ENCODE data around the gene ABHD1. TPM values are rescaled to one million over a fixed set of nuclear protein-coding genes. Genes with fewer than 3 reads are reported as not detected.

Gene ABHD1
- total RNA-seq, 1 experiment from 2014 or later, result 0.46 TPM

- in situ Hi-C loops (cut with HindIII; ENCODE audit: low pct_unique_long_range_greater_than_20kb, low sequenced_read_pairs), result no loop called here
- no peak overlapping the region for H3K4me3 ChIP-seq (ENCODE audit: low read depth in 2 of 2, low read length in 2 of 2)
- intact Hi-C loops (cut with micrococcal nuclease; ENCODE audit: unreplicated experiment), result loop anchor here (10.0 kb wide), 1 partner anchor 117 kb away; no protein-coding TSS in a partner anchor
- TF ChIP-seq POLR2AphosphoS5 (IDR thresholded peaks at IDR 0.05; ENCODE audit: low read depth, low read length), result no peak
- no peak for TF ChIP-seq SIN3A (IDR thresholded peaks at IDR 0.05; ENCODE audit: borderline replicate concordance, insufficient read depth, low read depth, low read length)
- no peak for TF ChIP-seq REST (IDR thresholded peaks at IDR 0.05; ENCODE audit: insufficient read depth in 1 of 2, low read depth in 2 of 2, low read length in 1 of 2)
- no peak for TF ChIP-seq CTCF (IDR thresholded peaks at IDR 0.05)
- no peak for TF ChIP-seq TCF7L2 (IDR thresholded peaks at IDR 0.05; ENCODE audit: low read depth, low read length)
- ATAC-seq, result no peak
- no peaks in the 10 kb centered on the region for H3K36me3 ChIP-seq (ENCODE audit: control insufficient read depth, insufficient read depth, low read length)
- H3K27me3 ChIP-seq (ENCODE audit: control insufficient read depth, insufficient read depth, low read length), result no peaks in the 10 kb centered on the region
- ChIA-PET CTCF (interaction anchor here (0.6 kb wide), 2 partner anchors 12 to 36 kb away, joined by 3 to 4 read pairs; no protein-coding TSS in a partner anchor), POLR2A (no interaction called here)
- peaks cover 7% of the 10 kb centered on the region for H3K4me1 ChIP-seq (ENCODE audit: control insufficient read depth, insufficient read depth, low read length)
- BruUV-seq (replicated peaks), result no TSS peak
- peak overlapping the region; percentile 77; the same call in 1 of the 2 replicates for H3K27ac ChIP-seq (ENCODE audit: low read length)
- DNase-seq (ENCODE audit: low read depth, low spot score), result no peak
- no peaks in the 10 kb centered on the region for H3K9me3 ChIP-seq (ENCODE audit: control insufficient read depth, insufficient read depth, low read depth, low read length)
Measured at GRCh38 chr2:27081984-27082772, 41.4 kb upstream of the ABHD1 start.

GRCh38 chr2:27082773-27083409 is 40.7 kb upstream of the ABHD1 start:
- intact Hi-C loops (cut with micrococcal nuclease; ENCODE audit: unreplicated experiment), result loop anchor here (10.0 kb wide), 1 partner anchor 118 kb away; no protein-coding TSS in a partner anchor
- POLR2A ChIA-PET, result no interaction called here
- CTCF ChIA-PET, result no interaction called here

More at GRCh38 chr2:27082773-27083409, 40.7 kb upstream of the ABHD1 start:
- TF ChIP-seq TCF7L2 (IDR thresholded peaks at IDR 0.05; ENCODE audit: low read depth, low read length) (no peak), POLR2AphosphoS5 (IDR thresholded peaks at IDR 0.05; ENCODE audit: low read depth, low read length) (no peak), REST (IDR thresholded peaks at IDR 0.05; ENCODE audit: insufficient read depth in 1 of 2, low read depth in 2 of 2, low read length in 1 of 2) (no peak), SIN3A (IDR thresholded peaks at IDR 0.05; ENCODE audit: borderline replicate concordance, insufficient read depth, low read depth, low read length) (no peak), CTCF (IDR thresholded peaks at IDR 0.05) (no peak)
- H3K36me3 ChIP-seq (ENCODE audit: control insufficient read depth, insufficient read depth, low read length), result no peaks in the 10 kb centered on the region
- peaks cover 7% of the 10 kb centered on the region for H3K4me1 ChIP-seq (ENCODE audit: control insufficient read depth, insufficient read depth, low read length)
- DNase-seq (ENCODE audit: low read depth, low spot score) (no peak), ATAC-seq (no peak)
- BruUV-seq (replicated peaks), result no TSS peak
- no peaks in the 10 kb centered on the region for H3K9me3 ChIP-seq (ENCODE audit: control insufficient read depth, insufficient read depth, low read depth, low read length)
- no peak overlapping the region for H3K27ac ChIP-seq (ENCODE audit: low read length)
- H3K4me3 ChIP-seq (ENCODE audit: low read depth in 2 of 2, low read length in 2 of 2), result no peak overlapping the region
- in situ Hi-C loops (cut with HindIII; ENCODE audit: low pct_unique_long_range_greater_than_20kb, low sequenced_read_pairs), result no loop called here
- no peaks in the 10 kb centered on the region for H3K27me3 ChIP-seq (ENCODE audit: control insufficient read depth, insufficient read depth, low read length)
